ENCODE results near the gene SUSD6.

Gene SUSD6

GRCh38 chr14:69648480-69649451 is 37.4 kb downstream of the SUSD6 start:
- no peak for DNase-seq (ENCODE audit: low read depth)

DNA sequence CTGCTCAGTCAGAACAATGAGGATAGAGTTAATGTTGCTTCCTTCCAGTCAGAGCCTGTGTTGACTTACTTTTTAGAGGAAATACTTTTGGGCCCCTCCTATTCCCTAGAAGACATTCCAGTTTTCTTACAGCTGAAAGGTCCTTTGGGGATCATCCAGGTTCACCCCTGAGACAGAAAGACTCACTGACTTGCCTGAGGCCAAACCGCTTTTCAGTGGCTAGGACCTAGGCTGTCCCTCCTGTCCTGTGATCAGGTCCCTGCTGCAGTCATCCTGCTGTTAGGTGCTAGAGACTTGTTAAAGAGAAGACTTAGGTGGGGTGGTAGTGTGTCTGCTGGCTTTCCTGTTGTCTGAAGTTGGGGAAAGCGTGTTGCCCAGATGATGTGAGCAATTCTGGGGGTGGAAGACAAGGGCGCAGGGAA is 39.6 kb downstream of the SUSD6 start:
- DNase-seq (ENCODE audit: low read depth): no peak

GRCh38 chr14:69651664-69652063 is 40.3 kb downstream of the SUSD6 start:
- no peak for DNase-seq (ENCODE audit: low read depth)

DNA sequence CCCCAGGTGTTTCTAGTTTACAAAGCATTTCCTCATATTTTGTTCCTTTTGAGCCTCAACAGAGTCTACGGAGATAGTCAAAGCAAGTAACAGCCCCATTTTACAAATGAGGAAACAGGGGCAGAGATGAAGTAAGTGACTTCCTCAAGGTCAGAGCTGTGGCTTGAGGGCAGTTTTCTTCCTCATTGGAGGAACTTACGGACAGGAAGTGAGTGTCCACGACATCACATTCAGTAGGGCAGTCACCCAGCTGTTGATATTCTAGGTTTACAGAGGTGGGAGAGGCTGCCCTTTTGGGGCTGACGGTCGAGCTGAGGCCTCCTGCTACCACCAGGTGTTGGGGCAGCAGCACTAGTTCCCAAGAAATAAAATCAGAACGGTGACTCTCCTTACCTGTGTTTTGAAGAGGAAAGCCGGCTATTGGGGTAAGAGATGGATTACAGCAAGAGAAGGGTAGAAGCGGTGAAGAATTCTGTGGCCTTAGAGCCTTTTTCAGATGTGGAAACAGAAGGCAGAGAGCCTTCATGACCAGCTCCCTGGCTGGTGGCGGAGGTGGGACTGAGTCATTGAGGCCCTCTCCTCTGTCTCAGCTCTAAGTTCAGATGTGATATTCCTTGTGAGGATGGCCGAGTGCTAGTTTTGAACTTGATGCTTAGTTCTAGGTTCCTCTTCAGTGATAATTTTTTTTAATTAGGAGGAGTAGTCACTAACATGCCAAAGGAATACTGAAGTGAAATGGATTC is 41.7 kb downstream of the SUSD6 start:
- no peak for DNase-seq (ENCODE audit: low read depth)

DNA sequence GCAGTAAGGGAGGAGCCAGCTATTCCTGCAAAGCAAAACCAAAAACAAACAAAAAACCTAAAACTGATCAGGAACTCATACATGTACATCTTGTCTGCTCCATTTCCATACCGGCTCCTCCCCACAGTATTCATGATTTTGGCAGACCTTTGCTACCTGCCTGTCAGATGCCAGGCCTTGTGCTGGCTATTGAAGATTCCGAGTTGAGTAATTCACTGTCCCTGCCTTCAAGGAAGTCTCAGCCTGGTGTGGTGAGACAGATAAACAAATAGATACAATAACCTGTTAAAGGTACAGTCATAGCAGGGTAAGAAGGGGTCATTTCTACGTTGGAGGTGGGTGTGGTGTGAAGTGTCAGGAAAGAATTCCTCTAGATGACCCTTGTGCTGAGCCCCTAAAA is 42.7 kb downstream of the SUSD6 start:
- DNase-seq (ENCODE audit: low read depth): no peak

GRCh38 chr14:69657950-69658355 is 46.6 kb downstream of the SUSD6 start:
- no peak for DNase-seq (ENCODE audit: low read depth)

DNA sequence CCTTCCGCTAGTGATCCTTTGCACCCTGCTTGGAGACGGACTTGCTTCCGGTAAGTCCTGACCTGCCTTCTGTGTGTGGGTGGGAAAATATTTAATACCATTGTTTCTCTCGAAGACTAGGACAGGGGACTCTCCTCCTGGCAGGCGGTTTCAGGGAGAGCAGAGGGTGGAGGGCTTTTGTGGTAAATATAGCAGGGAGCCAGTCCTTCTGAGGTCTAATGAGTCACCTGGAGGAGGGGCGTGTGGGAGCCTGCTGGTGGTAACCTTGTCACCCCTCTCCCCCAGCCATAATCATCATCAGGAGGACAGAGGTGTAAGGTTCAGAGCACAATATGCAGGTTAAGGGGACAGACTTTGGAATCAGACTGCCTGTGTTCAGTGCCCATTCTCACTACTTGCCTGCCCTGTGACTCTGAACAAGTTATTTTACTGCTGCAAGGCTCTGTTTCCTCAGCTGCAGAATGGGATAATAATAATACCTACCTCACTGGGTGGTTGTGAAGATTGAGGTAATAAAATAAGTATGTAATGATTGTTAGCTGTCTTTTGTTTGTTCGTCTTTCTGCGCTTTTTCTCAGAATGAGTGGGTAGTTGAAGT is 47.4 kb downstream of the SUSD6 start:
- no peak for DNase-seq (ENCODE audit: low read depth)

GRCh38 chr14:69660344-69661193 is 49.2 kb downstream of the SUSD6 start:
- no peak for DNase-seq (ENCODE audit: low read depth)

DNA sequence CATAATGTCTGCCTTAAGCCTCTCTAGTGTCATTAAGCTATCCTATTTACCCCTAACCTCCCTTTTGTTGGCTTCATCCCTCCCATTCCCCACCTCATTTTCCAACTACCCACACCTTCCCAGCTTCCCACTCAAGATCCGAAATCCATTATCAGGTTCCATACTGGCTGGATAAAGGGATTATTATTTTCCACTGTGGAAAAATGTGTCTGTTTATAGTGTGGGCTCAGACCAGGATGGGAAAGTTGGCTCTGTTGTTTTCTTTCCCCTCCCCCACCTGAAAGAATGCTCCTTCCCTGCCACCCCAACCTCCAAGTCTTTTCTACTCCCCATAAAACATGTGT is 49.8 kb downstream of the SUSD6 start:
- no peak for DNase-seq (ENCODE audit: low read depth)

DNA sequence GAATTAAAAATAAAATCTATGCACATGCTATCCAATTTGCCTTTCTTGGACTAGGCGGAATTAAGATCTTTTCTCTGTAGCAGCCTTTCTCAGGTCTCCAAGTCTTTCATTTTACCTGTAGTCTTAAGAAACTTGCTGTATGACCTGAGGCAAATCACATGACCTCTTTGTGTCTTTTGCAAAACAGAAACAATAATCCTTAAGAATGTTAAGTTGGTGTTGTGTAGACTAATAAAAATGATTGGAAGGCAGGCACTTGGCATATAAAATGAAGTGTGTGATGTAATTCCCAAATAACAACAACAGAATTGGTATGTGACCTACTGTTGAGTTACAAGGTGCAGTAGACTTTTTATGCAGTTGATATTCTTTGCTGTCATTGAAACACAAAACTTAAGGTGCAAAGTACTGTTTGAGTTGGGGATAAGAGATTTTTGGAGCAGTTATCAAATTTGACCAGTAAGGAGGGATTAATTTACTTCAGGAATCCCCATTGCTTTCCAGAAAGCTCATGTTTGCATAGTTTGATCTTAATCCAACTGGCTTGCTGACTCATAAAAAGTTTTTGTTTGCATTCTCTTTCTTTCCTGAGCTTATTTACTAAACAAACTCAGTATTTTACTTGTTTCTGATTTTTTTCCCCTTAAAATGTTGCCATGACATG is 51.4 kb downstream of the SUSD6 start:
- DNase-seq (ENCODE audit: low read depth): no peak

DNA sequence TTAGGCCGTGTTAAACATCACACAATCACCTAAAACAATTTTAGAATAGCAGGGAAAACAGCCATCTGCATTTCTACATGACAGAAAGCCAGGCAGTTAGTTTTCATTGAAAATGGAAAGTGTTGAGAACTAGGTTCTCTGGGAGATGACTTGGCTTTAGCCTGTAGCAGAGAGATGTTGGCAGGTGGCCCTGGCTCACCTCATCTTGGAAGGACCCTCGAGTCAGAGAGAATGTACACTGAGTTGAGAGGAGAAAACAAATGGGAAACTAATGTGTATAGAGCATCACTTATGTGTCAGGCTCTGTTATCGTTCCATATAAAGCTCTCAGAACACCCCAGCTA is 51.9 kb downstream of the SUSD6 start:
- no peak for DNase-seq (ENCODE audit: low read depth)

- no peak for DNase-seq (ENCODE audit: low read depth)
Measured at GRCh38 chr14:69664265-69664664, 52.9 kb downstream of the SUSD6 start.

- DNase-seq (ENCODE audit: low read depth): no peak
Measured at GRCh38 chr14:69664865-69665526, 53.6 kb downstream of the SUSD6 start.

DNA sequence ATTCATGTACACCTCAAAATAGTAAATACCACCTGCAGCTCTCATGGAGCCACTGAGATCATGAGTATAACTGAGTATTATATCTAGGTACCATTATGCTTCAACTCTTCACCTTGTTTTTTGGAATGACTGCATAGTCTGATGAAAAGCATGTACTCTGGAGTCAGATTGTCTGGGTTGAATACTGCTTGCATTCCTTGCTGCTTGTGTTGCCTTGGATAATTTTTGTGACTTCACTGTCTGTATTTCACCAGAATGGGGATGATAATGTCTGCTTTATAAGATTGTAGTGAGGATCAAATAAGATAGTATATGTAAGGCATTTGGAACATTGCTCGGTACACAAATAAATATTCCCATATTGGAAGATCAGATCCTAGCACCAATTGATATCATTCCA is 54.2 kb downstream of the SUSD6 start:
- DNase-seq (ENCODE audit: low read depth): no peak

DNA sequence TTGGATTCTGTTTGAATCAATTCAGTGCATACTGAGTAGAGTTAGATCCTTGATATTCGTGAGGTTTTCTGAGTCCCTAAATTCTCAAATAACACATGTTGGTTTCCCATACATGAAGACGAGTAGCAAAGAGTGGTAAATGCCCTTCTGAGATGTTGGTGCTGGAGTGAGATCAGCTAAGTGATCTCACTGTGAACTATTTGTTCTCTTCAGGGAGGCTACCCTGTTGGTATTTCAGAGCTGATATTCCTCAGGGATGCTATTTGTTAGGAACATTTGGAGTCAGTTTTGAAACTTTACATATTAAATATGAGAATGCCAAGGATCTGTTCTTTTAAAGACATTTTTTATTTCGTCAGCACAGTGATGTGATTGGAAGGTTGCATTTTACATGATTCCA is 54.7 kb downstream of the SUSD6 start:
- DNase-seq (ENCODE audit: low read depth): no peak

GRCh38 chr14:69666690-69667211 is 55.4 kb downstream of the SUSD6 start:
- DNase-seq (ENCODE audit: low read depth): no peak

DNA sequence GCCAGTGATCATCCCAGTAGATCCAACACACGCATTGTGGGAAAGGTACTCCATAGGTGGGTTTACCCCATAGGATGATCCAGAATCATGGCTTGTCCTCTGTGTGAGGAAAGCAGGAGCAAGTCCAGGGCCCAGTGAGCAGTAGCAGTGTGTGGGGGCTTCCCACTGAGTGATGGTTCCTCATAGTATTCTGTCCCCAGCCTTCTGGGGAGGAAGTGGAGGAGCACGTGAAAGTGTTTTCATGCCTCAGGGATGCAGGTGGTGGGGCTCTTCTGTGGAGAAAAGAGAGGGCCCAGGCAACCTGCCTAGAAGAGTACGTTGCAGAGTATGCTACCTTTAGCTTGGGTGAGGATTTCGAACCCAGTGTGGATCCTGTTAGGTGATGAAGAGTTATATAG is 56.5 kb downstream of the SUSD6 start:
- no peak for DNase-seq (ENCODE audit: low read depth)

- DNase-seq (ENCODE audit: low read depth): no peak
Measured at GRCh38 chr14:69669375-69669774, 58.0 kb downstream of the SUSD6 start.

DNA sequence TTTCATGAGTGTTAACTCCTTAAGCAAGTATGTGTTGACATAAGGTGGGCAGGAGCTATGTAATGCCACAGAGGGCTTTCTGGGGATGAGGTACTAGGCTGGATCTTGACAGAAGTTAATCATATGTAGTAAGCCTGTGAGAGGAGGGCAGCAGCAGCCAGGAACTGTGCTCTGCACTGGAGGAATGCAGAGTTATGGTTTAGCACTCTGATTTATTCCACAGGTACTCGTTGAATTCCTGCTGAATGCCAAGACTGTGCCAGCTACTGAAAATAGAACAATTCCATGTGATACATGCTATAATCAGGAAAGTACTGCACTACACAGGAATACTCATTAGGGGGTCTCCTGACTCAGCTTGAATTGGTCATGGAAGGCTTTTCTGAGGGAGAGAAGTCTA is 58.7 kb downstream of the SUSD6 start:
- DNase-seq (ENCODE audit: low read depth): no peak

DNA sequence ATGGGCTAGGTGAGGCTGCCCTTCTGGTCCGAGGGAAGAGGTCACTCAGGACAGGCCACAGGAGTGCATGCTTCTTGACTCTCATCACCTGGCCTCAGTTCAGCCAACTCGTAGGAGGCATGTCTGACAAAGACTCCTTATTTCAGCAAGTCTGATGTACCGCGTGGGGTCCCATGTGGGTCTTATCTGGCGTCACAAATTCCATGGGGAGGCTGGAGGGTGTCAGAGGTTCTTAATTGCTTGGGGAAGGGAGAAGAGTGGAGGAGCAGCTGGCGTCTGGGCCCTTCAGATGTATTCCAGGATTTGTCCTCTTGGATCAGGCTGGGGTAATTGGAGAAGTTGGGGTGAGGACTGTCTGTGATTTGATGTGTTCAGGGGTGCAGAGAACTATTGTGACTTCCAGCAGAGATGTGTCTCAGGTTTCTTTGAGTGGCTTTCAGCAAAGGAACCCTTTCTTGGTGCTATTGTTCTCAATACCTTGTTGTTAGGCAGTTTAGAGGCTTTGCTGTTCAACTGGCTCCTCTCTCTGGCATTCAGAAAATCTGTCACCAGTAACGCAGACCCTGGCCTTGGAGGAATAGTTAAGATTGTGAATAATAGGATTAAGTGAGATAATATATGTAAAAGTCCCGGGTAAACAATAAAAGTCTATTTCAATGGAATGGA is 60.1 kb downstream of the SUSD6 start:
- no peak for DNase-seq (ENCODE audit: low read depth)
